ENCODE measurements around the gene NHERF2.
A peak's percentile ranks its signal among the peaks of the same experiment; 100 is the strongest.
"Not testable (repeated sequence)": the region's sequence is repeated elsewhere in the genome, so short reads cannot be mapped to it uniquely, and the experiment has no call there.

The NHERF2 gene

GRCh38 chr16:2025251-2025650 is 1.5 kb upstream of the NHERF2 start:
- DNase-seq: no peak

GRCh38 chr16:2025878-2026460 is 733 bp upstream of the NHERF2 start:
- DNase-seq: no peak

GRCh38 chr16:2027024-2028010 is 615 bp downstream of the NHERF2 start:
- DNase-seq: peak in 1 of 56 donors; percentile 5

GRCh38 chr16:2028146-2028545 is 1.4 kb downstream of the NHERF2 start:
- no peak for DNase-seq

- DNase-seq: no peak
Observed at GRCh38 chr16:2028620-2029220, 2.0 kb downstream of the NHERF2 start.

- DNase-seq: no peak
Observed at GRCh38 chr16:2029350-2029749, 2.6 kb downstream of the NHERF2 start.

GRCh38 chr16:2030036-2030435 is 3.3 kb downstream of the NHERF2 start:
- no peak for DNase-seq

GRCh38 chr16:2031081-2031577 is 4.4 kb downstream of the NHERF2 start:
- DNase-seq: no peak

- peak in 34 of 56 donors; percentile 14 to 76 (median 55) for DNase-seq
Observed at GRCh38 chr16:2032285-2033056, 5.8 kb downstream of the NHERF2 start.

- peak; percentile 37 to 97 (median 89) for DNase-seq
Observed at GRCh38 chr16:2033057-2033908, 6.6 kb downstream of the NHERF2 start.

GRCh38 chr16:2033909-2034695 is 7.4 kb downstream of the NHERF2 start:
- not testable (repeated sequence) for DNase-seq

- no peak for DNase-seq
Observed at GRCh38 chr16:2034696-2035430, 8.2 kb downstream of the NHERF2 start.

GRCh38 chr16:2035431-2036199 is 8.9 kb downstream of the NHERF2 start:
- DNase-seq: peak in 4 of 56 donors; percentile 13 to 36 (median 24)

GRCh38 chr16:2036200-2036966 is 9.7 kb downstream of the NHERF2 start:
- no peak for DNase-seq

- no peak for DNase-seq
Observed at GRCh38 chr16:2037115-2037514, 10.4 kb downstream of the NHERF2 start.

- no peak for DNase-seq
Observed at GRCh38 chr16:2037647-2038381, 11.1 kb downstream of the NHERF2 start.

All from amygdala (tissue), 56 donors.